HPDE6-E6E7 (cell line): ENCODE measurements around the gene SENP7.
"Not testable (repeated sequence)": the region's sequence is repeated elsewhere in the genome, so short reads cannot be mapped to it uniquely, and the experiment has no call there.

Experiments used
- DNase-seq: peaks from one replicate; pipeline ENCODE4 v3.0.0; 2011; ENCODE audit warnings: missing footprints; ENCODE audit errors: extremely low spot score

Gene SENP7

GRCh38 chr3:101454629-101455028, 58.4 kb downstream of the SENP7 start:
- DNase-seq, result no peak

- DNase-seq, result no peak
Observed at GRCh38 chr3:101453961-101454360, 59.1 kb downstream of the SENP7 start.

DNA sequence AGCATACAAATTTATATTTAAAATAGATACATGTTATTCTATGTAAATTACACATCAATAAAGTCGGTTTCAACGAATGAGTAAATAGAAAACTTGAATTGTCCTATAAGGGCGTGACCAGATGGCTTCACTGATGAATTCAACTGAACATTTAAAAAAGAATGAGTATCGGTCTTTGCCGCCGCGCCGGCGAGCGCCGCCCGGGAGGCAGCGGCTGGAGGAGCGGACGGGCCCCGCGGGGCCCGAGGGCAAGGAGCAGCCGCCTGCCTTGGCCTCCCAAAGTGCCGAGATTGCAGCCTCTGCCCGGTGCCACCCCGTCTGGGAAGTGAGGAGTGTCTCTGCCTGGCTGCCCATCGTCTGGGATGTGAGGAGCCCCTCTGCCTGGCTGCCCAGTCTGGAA, 74.4 kb downstream of the SENP7 start:
- DNase-seq, result not testable (repeated sequence)

- no peak for DNase-seq
Observed at GRCh38 chr3:101433652-101434051, 79.4 kb downstream of the SENP7 start.

GRCh38 chr3:101423984-101424888, 88.8 kb downstream of the SENP7 start:
- no peak for DNase-seq

GRCh38 chr3:101418851-101419250, 94.2 kb downstream of the SENP7 start:
- DNase-seq, result no peak

DNA sequence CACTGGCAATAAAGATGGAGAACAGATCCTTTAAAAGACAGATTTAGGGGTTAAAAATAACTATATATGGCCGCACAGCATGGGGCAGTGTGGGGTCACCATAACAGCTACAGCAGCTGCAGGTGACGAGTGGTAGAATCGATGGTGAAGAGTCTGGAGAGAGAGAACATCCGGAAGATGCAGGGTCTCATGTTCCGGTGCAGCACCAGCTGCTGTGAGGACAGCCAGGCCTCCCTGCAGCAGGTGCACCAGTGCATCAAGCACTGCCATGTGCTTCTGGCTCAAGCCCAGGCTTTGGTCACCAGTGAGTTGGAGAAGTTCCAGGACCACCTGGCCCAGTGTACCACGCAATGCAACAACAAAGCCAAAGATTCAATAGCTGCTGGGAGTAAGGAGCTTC, 98.9 kb downstream of the SENP7 start:
- DNase-seq, result no peak

GRCh38 chr3:101413656-101414055, 99.4 kb downstream of the SENP7 start:
- DNase-seq, result no peak

DNA sequence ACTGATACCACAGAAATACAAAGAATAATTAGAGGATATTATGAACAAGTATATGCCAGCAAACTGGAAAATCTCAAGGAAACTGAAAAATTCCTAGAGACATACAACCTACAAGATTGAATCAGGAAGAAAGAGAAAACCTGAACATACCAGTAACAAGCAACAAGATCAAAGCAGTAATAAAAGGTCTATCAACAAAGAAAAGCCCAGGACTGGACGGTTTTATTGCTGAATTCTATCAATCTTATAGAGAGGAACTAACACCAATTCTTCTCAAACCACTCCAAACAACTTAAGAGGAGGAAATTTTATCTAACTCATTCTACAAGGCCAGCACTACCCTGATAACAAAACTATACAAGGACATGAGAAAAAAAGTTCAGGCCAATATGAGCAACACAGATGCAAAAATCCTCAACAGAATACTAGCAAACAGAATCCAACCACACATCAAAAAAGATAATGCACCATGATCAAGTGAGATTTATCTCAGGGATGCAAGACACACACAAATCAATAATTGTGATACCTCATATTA, 121.5 kb downstream of the SENP7 start:
- DNase-seq, result no peak

- no peak for DNase-seq
Observed at GRCh38 chr3:101388706-101389105, 124.3 kb downstream of the SENP7 start.

DNA sequence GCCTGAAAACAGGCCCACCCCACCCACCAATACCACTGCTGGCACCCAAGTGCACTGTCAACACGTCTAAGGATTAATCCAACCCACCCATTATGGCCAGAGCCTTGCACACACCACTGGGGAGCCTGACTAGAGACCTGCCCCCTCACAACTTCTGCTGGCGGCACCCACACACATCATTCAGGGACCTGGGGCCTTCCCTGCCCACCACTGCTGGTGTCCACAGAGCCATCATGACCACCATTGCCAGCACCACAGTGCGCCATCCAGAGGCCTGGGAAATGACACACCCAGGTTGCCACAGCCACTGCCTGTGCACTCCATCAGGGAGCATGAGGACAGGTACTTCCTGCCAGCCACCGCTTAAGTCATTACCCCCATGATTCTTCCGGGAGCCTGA, 125.7 kb downstream of the SENP7 start:
- DNase-seq, result no peak

DNA sequence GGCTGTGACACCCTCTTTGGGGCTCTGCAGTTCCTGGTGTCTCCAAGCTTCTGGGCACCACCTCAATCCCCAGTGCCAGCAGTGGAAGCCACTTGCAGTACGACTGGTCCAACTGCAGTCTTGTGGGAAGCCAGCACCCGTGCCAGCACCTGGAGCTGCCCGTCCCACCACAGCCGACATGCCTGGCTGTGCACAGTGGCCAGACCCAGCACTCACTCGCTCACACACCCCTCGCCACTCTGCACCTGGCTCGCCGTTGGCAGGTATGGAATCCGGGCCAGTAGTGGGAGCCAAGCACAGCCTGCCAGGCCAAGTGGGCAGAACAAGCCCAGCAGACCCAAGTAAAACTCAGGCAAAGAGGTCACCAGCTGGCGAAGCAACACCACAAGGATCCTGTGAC, 128.6 kb downstream of the SENP7 start:
- DNase-seq, result no peak

- DNase-seq, result no peak
Observed at GRCh38 chr3:101383656-101384055, 129.4 kb downstream of the SENP7 start.

DNA sequence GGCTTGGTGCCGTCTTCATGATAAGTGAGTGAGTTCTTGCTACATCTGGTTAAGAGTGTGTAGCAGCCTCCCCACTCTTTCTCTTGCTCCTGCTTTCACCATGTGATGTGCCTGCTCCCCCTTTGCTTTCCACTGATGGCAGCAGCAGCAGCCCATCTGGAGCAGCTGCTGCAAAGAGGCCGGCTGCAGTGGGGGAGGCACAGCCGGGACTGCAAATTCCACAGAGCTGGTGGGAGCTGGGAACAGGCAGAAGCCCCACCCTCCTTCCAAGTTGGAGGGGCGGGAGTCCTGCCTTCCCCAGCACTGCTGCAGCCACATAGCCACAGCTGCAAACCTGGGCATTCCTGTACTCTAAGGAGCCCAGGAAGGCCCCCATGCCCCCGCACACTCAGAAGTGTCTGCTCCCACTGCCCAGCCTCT, 129.8 kb downstream of the SENP7 start:
- no peak for DNase-seq

DNA sequence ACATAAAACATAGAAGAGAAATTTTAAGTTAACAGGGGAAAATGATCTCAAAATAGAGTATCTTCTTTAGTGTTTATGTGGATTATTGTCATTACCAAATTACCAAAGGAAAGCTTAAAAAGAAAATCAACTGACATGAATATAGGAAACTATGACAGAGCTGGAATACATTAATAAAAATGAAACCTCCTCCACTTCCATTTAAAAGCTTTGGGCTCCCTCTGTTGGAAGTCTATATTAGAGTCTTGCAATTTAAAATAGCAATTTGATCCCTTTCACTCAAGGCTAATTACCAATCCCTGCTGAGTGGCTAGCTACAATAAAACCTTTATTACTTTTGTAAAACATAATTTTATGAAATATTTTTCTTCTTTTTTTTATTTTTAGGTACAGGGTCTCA, 131.2 kb downstream of the SENP7 start:
- peak; percentile 6 for DNase-seq

- no peak for DNase-seq
Observed at GRCh38 chr3:101379658-101380376, 133.2 kb downstream of the SENP7 start.

DNA sequence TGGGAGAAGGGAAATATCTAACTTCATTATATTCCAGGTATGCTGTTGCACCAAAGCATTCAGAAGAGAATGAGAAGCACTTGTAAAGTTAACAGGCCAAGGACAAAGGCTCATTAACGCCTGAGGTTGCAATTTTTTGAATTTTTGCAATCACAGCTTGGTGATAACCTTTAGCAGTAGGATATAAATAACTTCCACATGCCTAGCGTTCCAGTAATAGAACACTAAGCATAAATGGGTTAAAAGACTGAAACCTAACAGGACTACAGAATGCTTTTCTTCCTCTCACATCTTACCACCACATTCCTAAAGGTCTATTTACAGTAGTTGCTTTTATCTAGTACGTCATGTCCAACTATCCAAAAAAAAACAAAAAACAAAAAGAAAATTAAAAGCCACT, 135.2 kb downstream of the SENP7 start:
- no peak for DNase-seq

- no peak for DNase-seq
Observed at GRCh38 chr3:101377209-101377608, 135.8 kb downstream of the SENP7 start.

DNA sequence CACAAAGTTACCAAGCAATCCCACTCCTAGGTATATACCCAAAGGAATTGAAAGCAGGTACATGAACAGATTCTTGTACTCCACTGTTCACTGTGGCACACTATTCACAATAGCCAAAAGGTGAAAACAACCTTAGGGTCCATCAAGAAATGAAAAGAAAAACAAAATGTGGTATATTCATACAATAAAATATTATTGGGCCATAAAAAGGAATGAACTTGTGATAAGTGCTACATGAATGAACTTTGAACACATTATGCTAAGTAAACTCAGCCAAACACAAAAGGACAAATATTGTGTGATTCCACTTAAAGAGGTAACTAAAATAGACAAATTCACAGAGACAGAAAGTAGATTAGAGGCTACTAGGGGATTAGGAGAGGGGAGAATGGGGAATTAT, 137.4 kb downstream of the SENP7 start:
- no peak for DNase-seq

- DNase-seq, result no peak
Observed at GRCh38 chr3:101362406-101362805, 150.6 kb downstream of the SENP7 start.

DNA sequence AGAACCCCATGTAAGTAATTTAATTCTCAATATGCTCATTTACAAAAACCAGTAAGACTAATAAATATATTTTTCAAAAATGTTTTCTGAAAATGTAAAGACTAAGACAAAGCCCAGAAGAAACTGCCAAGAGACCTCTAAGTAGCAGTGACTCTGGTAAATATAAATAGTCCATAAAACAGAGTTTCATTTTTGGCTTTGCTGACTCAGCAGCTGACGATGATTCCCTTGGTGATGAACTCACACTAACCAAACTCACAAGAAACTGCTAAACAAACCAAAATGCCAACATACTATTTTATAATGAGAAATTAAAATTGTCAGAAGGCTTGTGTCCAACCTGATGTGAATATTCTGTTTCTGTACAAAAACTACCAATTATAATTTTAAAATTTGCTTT, 161.2 kb downstream of the SENP7 start:
- DNase-seq, result no peak

DNA sequence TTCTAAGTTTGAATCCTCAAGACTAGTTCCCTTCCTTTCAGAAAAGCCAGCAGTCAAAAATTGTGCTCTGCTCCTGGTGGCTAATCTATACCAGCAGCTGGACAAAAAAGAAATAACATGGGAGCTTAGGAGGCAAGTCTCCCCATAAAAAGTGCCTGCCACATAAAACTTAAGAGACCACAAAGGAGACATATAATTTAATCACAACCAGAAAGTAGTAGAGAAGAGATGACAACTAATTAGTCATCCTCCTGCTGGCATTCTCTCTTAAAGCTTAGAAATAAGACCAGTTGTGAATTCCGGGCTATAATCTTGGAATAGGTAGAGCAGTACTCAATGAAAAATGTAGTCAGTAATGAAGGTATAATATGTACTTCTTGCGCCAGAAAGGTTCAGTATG, 172.4 kb downstream of the SENP7 start:
- DNase-seq, result no peak

DNA sequence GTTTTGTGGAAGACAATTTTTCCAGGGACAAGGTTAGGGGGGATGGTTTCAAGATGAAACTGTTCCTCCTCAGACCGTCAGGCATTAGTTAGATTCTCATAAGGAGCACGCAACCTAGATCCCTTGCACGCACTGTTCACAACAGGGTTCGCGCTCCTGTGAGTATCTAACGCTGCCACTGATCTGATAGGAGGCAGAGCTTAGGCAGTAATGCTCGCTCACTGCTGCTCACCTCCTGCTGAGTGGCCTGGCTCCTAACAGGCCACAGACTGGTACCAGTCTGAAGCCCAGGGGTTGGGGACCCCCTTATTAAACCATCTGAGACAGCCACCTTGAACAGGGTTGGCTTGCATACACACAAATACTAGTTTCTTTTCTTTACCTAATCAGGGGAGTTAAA, 179.1 kb downstream of the SENP7 start:
- no peak for DNase-seq
